Thoracic aorta (tissue), 2 donors: Measurements from ENCODE around the gene BANF2. TPM values are rescaled to one million over a fixed set of nuclear protein-coding genes. Genes with fewer than 3 reads are reported as not detected.

Experiments
- ATAC-seq: fragments of 150-250 bp; one replicate; pipeline ENCODE4 v1.8.0; 2017; ENCODE audit warnings: low read depth; ENCODE audit not compliant: insufficient number of reproducible peaks, low FRiP score
- DNase-seq: peaks from one replicate; pipeline ENCODE4 v3.0.0-alpha.2; 2020; ENCODE audit warnings: low spot score
- H3K27ac ChIP-seq, 2 donors: fragments of 200-600 bp; sonication (generic); 1 replicate in 1 of 2; 2 replicates in 1 of 2; pipeline ENCODE4 v1.5.1; 2016; ENCODE audit warnings: mild to moderate bottlenecking in 2 of 2, moderate library complexity in 2 of 2
- H3K27me3 ChIP-seq: fragments of 200-600 bp; sonication (generic); replicated peaks from 2 replicates; pipeline ENCODE4 v1.6.0; 2016; ENCODE audit warnings: mild to moderate bottlenecking; ENCODE audit not compliant: insufficient read depth
- H3K36me3 ChIP-seq: fragments of 200-600 bp; sonication (generic); one replicate; pipeline ENCODE4 v1.5.1; 2016
- H3K4me1 ChIP-seq, 2 donors: fragments of 200-600 bp; sonication (generic); 1 replicate in 1 of 2; 2 replicates in 1 of 2; pipeline versions ENCODE4 v1.5.1 to v1.6.0; 2016; ENCODE audit warnings: low read depth in 2 of 2, mild to moderate bottlenecking in 1 of 2; ENCODE audit not compliant: control insufficient read depth in 1 of 2
- H3K4me3 ChIP-seq: fragments of 200-600 bp; sonication (generic); 2 replicates; pipeline ENCODE4 v1.5.1; 2016; ENCODE audit warnings: mild to moderate bottlenecking
- H3K9me3 ChIP-seq: fragments of 200-600 bp; sonication (generic); 2 replicates; pipeline ENCODE4 v1.5.1; 2016
- CTCF ChIP-seq: fragments of 200-600 bp; sonication (generic); IDR thresholded peaks from one replicate; pipeline ENCODE4 v1.5.1; 2019; ENCODE audit warnings: antibody characterized with exemption
- total RNA-seq, 2 donors: library from RNA; depleted of rRNA; stranded (reverse); fragments of >200 nt; gene quantifications; one replicate each; pipeline versions ENCODE4 v1.1.0 to v1.2.3, GENCODE V29; 2016

BANF2 gene
- total RNA-seq, 2 donors from 2014 or later, result not detected

GRCh38 chr20:17709361-17710293, 9.9 kb downstream of the BANF2 start:
- Histone ChIP-seq H3K9me3 (no peaks in the 10 kb centered on the region), H3K4me3 (no peak overlapping the region), H3K27ac (no peak overlapping the region), H3K27me3 (no peaks in the 10 kb centered on the region), H3K4me1 (peaks cover 0 to 7% of the 10 kb centered on the region in 2 donors), H3K36me3 (no peaks in the 10 kb centered on the region)
- DNase-seq (no peak), ATAC-seq (no peak)
- no peak for TF ChIP-seq CTCF

- Histone ChIP-seq H3K27ac (no peak overlapping the region), H3K27me3 (no peaks in the 10 kb centered on the region), H3K4me3 (no peak overlapping the region), H3K9me3 (no peaks in the 10 kb centered on the region), H3K4me1 (peaks cover 0 to 11% of the 10 kb centered on the region in 2 donors), H3K36me3 (no peaks in the 10 kb centered on the region)
- DNase-seq (no peak), ATAC-seq (no peak)
- no peak for TF ChIP-seq CTCF
Measured at GRCh38 chr20:17710379-17711266, 10.9 kb downstream of the BANF2 start.

GRCh38 chr20:17711267-17711627, 11.5 kb downstream of the BANF2 start:
- Histone ChIP-seq H3K27ac (no peak overlapping the region), H3K9me3 (no peaks in the 10 kb centered on the region), H3K4me3 (no peak overlapping the region), H3K4me1 (peaks cover 0 to 11% of the 10 kb centered on the region in 2 donors), H3K36me3 (no peaks in the 10 kb centered on the region), H3K27me3 (no peaks in the 10 kb centered on the region)
- ATAC-seq (no peak), DNase-seq (no peak)
- no peak for TF ChIP-seq CTCF

- no peak for TF ChIP-seq CTCF
- Histone ChIP-seq H3K36me3 (no peaks in the 10 kb centered on the region), H3K4me3 (no peak overlapping the region), H3K27me3 (no peaks in the 10 kb centered on the region), H3K4me1 (peaks cover 0 to 11% of the 10 kb centered on the region in 2 donors), H3K27ac (no peak overlapping the region), H3K9me3 (no peaks in the 10 kb centered on the region)
- ATAC-seq (no peak), DNase-seq (no peak)
Measured at GRCh38 chr20:17712201-17712600, 12.4 kb downstream of the BANF2 start.

GRCh38 chr20:17712708-17713107, 12.9 kb downstream of the BANF2 start:
- Histone ChIP-seq H3K27ac (no peak overlapping the region), H3K36me3 (no peaks in the 10 kb centered on the region), H3K4me3 (no peak overlapping the region), H3K4me1 (peaks cover 0 to 11% of the 10 kb centered on the region in 2 donors), H3K27me3 (no peaks in the 10 kb centered on the region), H3K9me3 (no peaks in the 10 kb centered on the region)
- ATAC-seq (no peak), DNase-seq (no peak)
- TF ChIP-seq CTCF, result no peak
